Measurements from ENCODE around the gene ATP6V0E2.
A peak's percentile ranks its signal among the peaks of the same experiment; 100 is the strongest.

Gene ATP6V0E2

DNA sequence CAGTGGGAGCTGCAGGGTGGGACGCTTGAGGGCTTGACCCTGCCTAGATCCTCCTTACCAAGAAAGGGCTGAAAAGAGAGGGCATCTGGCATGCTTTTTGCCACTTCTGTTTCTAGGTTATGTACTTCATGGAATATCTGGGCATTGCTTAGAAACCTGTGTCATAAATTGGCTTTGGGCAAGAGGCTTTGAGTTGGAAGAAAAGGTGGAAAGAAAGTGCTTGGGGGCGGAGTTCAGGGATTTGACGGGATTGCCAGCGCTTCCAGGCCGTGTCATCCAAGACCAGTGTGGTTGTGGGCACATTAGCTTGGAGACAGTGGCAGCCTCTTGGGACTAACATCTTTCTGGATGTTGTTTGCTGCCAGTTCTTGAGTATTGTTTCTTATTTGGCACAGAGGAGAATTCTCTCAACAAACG, 34.8 kb upstream of the ATP6V0E2 start:
- DNase-seq, result peak in 1 of 2 experiments; percentile 31

DNA sequence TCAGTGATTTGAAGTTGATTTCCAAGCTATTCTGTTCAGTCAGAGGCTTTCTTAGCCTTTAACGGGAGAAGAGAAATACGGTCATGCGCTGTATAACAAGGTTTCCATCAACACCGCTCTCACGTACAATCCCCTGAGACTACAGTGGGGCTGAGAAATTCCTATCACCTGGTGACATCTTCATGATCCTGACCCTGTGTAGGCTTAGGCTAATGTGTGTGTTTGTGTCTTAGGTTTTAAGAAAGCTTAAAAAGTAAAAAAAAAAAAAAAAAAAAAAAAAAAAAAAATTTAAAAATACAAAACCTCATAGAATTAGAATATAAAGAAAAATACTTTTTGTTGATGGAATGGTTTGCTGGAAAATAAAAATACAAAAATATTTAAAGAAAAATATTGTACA, 33.8 kb upstream of the ATP6V0E2 start:
- no peak for DNase-seq

DNA sequence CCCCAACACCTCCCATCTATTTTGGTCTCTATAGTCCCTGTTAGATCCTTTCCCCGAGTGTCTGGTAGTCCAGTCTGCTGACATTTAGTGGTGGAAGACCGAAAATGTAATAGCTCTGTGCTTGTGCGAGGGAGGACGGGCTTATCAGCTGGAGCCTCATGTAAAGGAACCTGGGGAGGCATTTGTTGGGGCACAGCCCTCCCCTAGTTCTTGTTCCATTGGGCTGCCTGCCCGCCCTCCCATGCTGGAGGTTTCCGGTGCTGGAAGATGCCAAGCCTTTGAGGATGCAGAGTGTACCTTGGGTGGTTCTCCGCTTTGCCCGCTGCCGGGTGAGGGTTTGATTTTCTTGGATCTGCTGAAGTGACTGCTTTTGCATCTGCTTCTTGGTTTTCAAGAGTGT, 30.2 kb upstream of the ATP6V0E2 start:
- no peak for DNase-seq

DNA sequence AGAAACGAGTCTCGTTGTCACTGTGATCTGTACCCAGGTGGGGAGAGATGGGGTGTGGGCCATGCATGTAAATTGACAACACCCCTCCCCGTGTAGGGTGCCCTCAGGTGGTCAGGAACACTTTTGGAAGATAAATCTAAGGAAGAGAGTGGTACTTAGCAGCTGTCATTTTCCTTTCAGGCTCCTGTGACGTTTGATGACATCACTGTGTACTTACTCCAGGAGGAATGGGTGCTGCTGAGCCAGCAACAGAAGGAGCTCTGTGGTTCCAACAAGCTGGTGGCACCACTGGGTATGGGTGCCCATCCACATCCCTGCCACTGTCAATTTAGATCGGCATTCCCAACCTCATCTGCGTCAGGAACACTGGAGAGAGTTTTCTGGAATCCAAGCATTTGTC, 29.3 kb upstream of the ATP6V0E2 start:
- DNase-seq, result no peak

DNA sequence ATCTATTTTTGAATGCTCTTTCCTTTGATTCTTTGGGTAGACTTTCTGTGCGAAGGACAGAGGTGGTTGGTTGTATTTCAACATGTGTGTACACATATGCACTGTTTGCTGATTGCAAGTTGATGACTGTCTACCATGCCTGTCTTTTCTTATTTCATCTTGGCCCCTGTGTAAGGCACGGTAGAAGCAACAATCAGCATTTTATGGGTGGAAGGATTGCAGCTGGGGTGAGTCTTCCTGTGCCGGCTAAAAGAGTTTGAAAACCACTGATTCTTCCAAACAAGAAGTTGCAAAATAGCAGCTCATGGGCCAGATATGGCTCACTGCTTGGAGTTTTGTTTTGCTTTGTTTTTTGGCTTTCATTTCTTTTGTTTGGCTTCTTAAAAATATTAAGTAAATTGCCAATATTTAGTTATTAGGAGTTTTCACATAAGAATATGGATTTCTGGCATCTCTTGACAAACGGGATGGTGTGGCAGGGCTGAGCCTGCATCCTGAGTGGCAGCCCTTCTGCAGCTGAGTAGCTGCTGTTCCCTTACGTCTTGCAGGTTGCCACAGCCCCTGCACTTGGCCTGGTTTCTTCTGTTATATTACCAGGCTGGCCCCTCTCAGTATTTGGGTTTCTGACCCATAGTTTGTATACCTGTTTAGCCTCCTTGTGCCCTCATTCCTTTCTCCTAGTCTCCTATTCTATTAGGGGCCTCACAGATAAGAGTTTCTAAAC, 28.4 kb upstream of the ATP6V0E2 start:
- DNase-seq, result no peak

DNA sequence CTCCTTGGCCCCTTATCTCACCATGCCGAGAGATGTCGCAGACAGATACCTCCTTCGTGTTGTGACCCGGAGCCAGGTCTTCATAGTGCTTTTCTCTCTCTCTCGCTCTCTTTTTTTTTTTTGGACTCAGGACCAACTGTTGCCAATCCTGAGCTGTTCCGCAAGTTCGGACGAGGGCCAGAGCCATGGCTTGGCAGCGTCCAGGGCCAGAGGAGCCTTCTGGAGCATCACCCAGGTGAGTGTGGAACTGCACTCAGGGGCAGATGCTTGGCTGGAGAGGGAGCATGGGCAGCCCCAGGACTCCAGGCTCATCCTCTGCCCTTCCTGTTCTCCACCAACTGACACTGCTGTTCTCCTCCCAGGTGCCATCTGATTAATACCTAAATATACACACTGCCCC, 27.7 kb upstream of the ATP6V0E2 start:
- DNase-seq, result no peak

DNA sequence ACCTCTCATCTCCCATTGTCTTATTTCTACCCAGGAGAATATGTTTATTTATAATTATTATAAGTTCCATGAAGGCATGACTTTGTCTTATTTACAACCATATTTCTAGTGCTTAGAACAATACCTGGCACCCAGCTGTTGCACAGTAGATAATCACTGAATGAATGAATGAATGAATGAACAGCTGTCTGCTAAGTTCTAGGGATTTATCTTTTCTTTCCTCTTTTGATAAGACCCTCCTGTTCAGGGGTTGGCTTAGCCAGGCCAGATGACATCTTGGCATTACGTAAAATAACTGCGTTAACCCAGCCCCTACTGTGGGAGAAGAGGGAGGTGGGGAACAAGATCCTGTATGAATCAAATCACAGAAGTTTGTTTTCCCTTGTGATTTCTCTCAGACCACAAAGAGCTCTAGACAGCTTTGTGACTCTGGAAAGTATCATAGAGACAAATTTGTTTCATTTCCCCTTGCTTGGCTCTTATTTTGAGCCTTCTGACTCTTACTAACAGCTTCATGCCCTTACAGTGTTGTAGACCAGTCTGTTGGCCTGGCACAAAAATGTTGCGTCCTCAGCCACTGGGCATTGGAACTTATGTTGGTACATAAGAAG, 27.2 kb upstream of the ATP6V0E2 start:
- no peak for DNase-seq

DNA sequence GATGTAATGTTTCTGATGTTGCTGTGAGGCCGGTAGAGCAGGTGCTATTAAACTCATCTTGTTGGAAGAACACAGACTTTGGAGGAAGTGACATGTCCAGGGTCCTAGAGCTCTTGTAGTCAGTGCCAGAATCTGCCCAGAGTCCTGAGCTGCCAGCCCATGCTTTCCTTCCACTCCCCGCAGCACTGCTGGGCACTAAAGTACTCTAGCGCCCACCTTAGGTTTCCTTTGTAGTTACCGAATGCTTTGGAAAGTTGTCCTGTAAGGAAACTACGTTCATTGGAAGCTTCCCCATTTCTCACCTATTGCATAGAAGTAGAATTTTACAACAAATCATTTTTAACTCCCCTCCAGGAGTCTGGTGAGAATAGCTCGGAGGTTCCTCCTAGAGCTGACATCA, 24.6 kb upstream of the ATP6V0E2 start:
- DNase-seq, result no peak

DNA sequence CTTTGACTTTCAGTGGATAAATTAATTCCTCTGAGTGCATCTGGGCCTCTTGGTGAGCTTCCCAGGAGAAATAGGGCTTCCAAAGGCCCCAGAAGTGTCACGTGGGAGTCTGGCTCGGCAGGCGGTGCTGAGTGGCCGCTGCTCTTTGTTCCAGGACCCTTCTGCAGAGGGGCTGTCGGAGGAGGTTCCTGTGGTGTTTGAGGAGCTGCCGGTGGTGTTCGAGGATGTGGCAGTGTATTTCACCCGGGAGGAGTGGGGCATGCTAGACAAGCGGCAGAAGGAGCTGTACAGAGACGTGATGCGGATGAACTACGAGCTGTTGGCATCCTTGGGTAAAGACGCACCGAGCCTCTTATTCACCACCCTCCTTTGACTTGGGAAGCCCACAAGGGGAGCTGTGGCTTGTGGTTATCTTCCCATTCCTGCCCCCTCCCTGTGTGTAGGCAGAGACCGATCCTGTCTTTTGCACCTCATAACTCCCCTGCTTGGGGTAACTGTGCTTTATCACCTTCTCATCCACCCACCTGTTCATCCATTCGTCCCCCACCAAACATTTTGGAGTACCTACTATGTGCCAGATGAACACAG, 23.7 kb upstream of the ATP6V0E2 start:
- no peak for DNase-seq

DNA sequence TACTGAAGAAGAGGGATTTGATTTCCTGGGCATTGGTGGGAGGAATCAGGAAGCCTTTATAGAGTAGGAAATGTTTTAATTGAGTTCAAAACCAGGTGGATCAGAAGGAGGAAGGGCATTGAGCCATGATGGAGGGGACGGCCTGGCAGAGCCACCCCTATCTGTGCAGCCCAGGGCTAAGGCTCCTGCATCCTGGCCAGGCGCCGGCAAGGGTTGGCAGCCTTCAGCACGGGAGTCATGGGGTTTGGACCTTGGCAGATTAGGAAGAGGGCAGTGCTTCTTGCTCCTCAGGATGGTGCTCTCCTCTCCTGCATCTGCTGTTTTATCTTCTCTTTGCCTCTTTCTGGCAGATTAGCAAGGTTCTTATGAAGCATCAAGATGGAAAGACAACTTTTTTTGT, 23.1 kb upstream of the ATP6V0E2 start:
- no peak for DNase-seq

DNA sequence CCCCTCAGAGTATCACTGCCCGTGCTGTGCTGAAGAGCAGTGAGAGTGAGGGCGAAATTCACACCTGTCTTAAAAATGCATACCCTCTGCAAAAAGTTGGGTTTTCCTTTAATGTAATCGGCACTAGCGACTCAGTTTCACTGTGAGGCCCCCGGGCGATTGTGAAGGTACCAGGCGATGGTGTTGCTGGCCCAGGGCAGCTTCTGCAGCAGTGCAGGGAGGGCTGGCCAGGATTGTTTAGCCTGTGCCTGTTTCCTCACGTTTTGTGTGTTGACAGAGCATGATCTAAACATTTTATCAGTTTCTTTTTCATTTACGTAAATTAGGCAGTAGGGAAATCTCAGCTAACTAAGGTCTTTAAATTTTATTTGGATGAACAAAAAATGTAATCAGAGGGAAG, 22.3 kb upstream of the ATP6V0E2 start:
- no peak for DNase-seq

DNA sequence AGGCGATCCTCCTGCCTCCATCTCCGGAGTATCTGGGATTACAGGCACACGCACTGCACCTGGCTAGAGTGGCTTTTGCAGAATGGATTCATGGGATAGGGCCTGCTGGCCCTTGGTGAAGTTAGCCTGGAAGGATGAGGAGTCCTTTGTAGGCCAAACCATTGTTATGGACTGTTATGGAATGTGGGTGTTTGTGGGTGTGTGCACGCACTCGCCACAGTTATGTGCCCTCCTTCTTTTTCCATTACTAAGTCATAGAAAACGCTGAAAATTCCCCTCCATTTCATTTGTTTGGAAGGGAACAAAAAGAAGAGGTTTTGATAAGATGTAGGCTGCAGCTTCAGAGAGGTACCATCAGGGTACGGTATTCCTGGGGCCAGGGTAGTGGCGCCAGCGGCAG, 20.6 kb upstream of the ATP6V0E2 start:
- DNase-seq, result no peak

DNA sequence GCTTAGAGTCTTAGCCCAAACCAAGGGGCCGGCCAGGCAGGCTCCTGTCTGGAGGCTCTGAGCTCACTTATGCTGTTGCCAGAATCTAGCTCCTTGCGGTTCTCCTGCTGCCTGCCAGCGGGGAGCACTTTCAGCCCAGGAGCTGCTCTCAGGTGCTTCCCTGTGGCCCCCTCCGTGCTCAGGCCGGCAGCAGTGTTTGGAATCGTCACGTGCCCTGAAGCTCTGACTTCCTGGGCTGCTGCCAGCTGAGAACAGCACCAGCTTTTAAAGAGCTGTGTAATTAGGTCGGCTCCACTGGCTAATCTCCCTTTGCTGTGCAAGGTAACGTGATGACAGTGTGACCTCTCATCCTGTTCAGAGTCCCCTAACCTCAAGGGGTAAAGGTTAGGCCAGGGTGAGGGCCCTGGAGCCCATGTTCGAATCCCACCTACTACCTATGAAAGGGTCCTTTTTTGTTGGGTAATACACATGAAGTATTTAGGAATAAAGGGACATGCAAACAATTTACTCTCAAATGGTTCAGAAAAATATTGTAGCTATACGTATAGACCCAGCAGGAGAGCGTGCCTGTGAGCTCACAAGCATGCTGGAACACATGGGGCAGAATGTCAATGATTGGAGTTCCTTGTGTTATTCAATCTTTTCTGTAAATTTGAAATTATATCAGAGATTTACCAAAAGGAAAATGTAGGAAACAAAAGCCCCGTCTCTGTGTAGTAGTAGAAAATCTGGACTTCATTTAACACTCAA, 19.0 kb upstream of the ATP6V0E2 start:
- peak; percentile 53 to 85 for DNase-seq

DNA sequence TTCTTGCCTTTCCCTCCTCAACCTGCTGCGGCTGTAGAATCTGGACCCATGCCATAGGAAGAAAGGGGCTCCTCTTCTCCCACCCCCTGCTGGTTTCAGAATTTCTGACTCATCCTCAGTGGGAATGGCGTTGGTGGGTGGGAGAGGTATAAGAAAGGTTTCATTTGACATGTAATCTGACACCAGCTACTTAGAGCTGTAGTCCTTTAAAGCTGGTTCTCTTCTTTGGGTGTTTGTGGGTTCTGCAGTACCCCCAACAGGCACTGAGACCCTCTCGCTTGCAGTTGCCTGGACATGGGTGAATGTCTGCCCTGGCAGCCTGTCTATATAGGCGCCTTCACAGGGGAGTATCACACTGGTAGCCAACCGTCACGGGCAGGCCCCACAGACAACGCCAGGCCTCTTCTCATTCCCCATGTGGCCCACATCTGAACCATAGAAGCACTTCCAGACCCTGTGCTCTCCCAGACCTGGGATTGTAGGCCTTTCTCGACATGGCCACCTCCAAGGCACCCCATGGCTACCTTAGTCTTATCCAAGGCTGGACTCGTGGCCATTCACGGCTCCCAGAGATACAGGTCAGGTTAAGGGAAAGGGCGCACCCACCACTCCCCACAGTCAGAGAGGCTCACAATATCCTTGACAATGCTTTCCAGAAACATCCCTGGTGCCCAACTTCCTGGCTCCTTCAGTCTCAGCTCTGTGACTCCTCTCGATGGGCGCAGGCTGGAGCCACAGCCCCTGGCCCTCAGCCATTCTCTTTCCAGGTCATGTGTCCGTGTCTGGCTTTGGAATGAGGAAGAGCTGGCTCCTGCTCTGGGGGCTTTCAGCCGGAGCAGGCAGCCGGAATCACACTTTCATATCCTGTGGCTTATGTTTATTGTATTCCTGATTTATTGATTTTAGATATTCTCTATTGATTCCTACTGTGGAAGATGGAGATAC, 18.1 kb upstream of the ATP6V0E2 start:
- no peak for DNase-seq

DNA sequence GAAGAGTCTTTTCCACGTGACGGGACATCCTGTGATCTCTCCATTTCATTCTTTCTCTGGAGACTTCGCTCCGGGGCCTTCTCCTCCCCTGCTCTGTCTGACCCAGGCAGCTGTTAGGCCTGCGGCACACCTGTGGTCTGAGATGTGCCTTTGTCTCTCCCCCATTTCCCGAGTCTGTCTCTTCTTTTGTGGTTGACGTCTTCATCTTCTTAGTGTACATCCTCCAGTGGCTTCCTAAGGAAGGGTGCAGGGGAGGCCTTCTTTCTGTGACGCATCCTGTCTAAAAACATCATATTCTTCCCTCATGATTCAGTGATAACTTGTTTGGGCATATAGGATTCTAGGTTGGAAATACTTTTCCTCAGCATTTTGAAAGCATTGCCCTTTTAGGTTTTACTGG, 17.2 kb upstream of the ATP6V0E2 start:
- no peak for DNase-seq

DNA sequence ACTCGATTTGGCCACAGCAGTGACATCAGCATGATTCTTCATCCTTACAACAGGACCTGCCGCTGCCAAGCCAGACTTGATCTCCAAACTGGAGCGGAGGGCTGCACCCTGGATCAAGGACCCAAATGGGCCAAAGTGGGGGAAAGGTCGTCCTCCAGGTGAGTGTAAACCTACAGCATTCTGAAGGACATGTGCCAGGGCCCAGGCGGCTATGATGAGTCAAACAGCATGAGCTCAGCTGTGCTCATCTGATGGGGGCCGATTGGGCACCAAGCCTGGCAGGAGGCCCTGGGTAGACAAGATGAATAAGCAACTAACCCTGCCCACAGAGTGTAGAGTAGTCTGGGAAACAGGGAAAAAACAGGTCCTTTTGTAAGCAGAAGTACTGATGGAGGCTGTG, 14.4 kb upstream of the ATP6V0E2 start:
- no peak for DNase-seq

DNA sequence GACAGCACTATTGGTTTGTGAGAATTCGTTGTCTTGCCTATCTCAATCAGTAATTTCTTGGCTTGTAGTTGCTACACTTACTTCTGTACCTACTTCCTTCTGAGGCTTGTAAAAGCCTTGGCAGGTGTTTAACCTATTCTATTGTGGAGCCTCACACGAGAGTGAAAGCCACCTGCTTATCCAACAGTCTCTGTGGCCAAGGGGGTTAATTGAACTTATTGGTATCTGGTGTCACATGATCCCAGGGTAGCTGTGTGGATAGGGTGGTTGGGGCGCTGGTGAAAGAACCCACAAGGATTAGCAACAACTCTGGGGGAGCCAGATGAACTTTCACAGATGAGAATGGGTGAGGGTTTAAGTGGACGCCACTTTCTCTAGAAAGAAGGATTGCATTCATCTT, 13.9 kb upstream of the ATP6V0E2 start:
- DNase-seq, result no peak

DNA sequence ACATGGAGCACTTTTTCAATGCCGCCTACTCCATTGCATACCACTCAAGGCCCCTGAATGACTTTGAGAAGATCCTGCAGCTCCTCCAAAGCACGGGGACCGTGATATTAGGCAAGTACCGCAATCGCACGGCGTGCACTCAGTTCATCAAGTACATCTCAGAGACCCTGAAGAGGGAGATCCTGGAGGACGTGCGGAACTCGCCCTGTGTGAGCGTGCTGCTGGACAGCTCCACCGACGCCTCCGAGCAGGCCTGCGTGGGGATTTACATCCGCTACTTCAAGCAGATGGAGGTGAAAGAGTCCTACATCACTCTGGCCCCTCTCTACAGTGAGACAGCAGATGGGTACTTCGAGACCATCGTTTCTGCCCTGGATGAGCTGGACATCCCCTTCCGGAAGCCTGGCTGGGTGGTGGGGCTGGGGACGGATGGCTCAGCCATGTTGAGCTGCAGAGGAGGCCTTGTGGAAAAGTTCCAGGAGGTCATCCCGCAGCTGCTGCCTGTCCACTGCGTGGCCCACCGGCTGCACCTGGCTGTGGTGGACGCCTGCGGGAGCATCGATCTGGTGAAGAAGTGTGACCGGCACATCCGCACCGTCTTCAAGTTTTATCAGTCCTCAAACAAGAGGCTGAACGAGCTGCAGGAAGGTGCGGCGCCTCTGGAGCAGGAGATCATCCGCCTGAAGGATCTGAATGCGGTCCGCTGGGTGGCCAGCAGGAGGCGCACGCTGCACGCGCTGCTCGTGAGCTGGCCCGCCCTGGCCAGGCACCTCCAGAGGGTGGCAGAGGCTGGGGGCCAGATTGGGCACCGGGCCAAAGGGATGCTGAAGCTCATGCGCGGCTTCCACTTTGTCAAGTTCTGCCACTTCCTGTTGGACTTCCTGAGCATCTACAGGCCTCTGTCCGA, 12.7 kb upstream of the ATP6V0E2 start:
- DNase-seq, result no peak

DNA sequence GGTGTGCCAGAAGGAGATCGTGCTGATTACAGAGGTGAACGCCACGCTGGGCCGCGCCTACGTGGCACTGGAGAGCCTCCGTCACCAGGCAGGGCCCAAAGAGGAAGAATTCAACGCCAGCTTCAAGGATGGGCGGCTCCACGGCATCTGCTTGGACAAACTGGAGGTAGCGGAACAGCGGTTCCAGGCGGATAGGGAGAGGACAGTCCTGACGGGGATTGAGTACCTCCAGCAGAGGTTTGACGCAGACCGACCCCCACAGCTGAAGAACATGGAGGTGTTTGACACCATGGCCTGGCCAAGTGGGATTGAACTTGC, 12.1 kb upstream of the ATP6V0E2 start:
- DNase-seq, result no peak

DNA sequence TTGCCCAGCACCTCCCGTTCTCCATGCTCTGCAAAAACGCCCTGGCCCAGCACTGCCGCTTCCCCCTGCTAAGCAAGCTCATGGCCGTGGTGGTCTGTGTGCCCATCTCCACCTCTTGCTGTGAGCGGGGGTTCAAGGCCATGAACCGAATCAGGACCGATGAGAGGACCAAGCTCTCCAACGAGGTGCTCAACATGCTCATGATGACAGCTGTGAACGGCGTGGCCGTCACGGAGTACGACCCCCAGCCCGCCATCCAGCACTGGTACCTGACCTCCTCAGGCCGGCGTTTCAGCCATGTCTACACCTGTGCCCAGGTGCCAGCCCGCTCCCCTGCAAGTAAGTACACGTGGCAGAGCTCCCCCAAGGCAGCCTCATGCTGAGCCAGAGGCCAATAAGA, 11.6 kb upstream of the ATP6V0E2 start:
- DNase-seq, result no peak

DNA sequence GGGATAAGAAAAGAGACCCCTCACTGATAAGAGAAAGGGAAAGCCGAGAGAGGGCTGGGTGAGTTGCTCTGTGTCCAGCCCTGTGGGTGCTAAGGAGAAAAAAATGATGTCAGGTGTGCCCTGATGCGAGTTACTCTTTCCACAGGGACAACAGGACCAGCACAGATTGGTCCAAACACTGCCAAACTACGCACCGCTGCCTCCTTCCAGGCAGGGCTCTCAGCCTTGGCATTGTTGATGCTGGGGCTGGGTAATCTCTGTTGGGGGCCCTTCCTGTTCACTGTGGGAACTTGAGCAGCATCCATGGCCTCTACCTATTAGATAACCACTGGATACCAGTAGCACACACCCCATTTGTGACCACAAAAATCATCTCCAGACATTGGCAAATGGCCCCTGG, 10.3 kb upstream of the ATP6V0E2 start:
- DNase-seq, result no peak

DNA sequence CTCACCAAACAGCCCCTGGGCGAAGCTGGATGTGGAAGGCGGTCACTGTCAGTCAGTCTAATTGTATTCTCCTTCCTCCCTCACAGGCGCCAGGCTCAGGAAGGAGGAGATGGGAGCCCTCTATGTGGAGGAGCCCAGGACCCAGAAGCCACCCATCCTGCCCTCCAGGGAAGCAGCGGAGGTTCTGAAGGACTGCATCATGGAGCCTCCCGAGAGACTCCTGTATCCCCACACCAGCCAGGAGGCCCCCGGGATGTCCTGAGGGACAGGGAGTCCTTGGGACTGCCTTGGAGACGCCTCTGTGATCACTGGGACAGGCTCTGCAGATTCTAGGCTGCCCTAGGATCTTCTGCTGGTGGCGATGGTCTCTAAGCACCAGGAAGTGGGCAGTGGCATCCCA, 9.7 kb upstream of the ATP6V0E2 start:
- no peak for DNase-seq
